Cardiac muscle cell (in vitro differentiated cells and primary cell): ENCODE results near the gene UEVLD. TPM values are rescaled to one million over a fixed set of nuclear protein-coding genes. Genes with fewer than 3 reads are reported as not detected.
A peak's percentile ranks its signal among the peaks of the same experiment; 100 is the strongest.

Experiments used
- DNase-seq, 2 donors: peaks; one replicate each; pipeline versions ENCODE4 v3.0.0 to v3.0.0-alpha.2; 2010 to 2017; ENCODE audit warnings: low read depth in 1 of 2, low spot score in 1 of 2
- H3K27ac ChIP-seq: fragments of 200-600 bp; sonication (generic); 2 replicates; pipeline ENCODE4 v1.5.1; 2016
- H3K27me3 ChIP-seq: fragments of 200-600 bp; sonication (generic); 2 replicates; pipeline ENCODE4 v1.6.0; 2016; ENCODE audit warnings: control low read depth
- H3K36me3 ChIP-seq: fragments of 200-600 bp; sonication (generic); 2 replicates; pipeline ENCODE4 v1.5.1; 2016; ENCODE audit warnings: control low read depth
- H3K4me1 ChIP-seq: fragments of 200-600 bp; sonication (generic); 2 replicates; pipeline ENCODE4 v1.8.1; 2017; ENCODE audit warnings: low read depth, mild to moderate bottlenecking, mixed run types
- H3K4me3 ChIP-seq: fragments of 200-600 bp; sonication (generic); 2 replicates; pipeline ENCODE4 v1.5.1; 2016; ENCODE audit warnings: mild to moderate bottlenecking
- H3K9me3 ChIP-seq: fragments of 200-600 bp; sonication (generic); 2 replicates; pipeline ENCODE4 v1.5.1; 2017; ENCODE audit warnings: low read depth, mild to moderate bottlenecking, control low read depth
- CTCF ChIP-seq: IDR thresholded peaks from 2 replicates; pipeline ENCODE4 v1.5.1; 2012; ENCODE audit warnings: low read depth, mild to moderate bottlenecking, low read length
- polyA plus RNA-seq: library from polyadenylated mRNA; unstranded; fragments of >200 nt; fragmentation: Nextera tagmentation; extraction: Ambion mirVana; gene quantifications from 2 replicates; pipeline ENCODE4 v1.2.1, GENCODE V29; 2016
- total RNA-seq: library from RNA; depleted of rRNA; stranded (reverse); fragments of >200 nt; gene quantifications from 2 replicates; pipeline ENCODE4 v1.2.3, GENCODE V29; 2016

Gene UEVLD
- total and polyA plus RNA-seq, 2 experiments from 2014 or later = 6.3 to 18.6 TPM

- H3K27ac ChIP-seq = no peak overlapping the region
- DNase-seq = no peak
- no peak overlapping the region for H3K4me3 ChIP-seq
- H3K36me3 ChIP-seq = peaks cover 11% of the 10 kb centered on the region
- no peaks in the 10 kb centered on the region for H3K9me3 ChIP-seq
- no peak for TF ChIP-seq CTCF
- H3K27me3 ChIP-seq = no peaks in the 10 kb centered on the region
- no peaks in the 10 kb centered on the region for H3K4me1 ChIP-seq
Observed at GRCh38 chr11:18564149-18564548, 24.4 kb downstream of the UEVLD start.

- DNase-seq = no peak
- Histone ChIP-seq H3K36me3 (peaks cover 9% of the 10 kb centered on the region), H3K4me3 (no peak overlapping the region), H3K9me3 (no peaks in the 10 kb centered on the region), H3K27ac (no peak overlapping the region), H3K4me1 (no peaks in the 10 kb centered on the region), H3K27me3 (no peaks in the 10 kb centered on the region)
- no peak for TF ChIP-seq CTCF
Observed at GRCh38 chr11:18563090-18563730, 25.3 kb downstream of the UEVLD start.

GRCh38 chr11:18548001-18548400 lies 40.5 kb downstream of the UEVLD start:
- Histone ChIP-seq H3K9me3 (no peaks in the 10 kb centered on the region), H3K4me3 (no peak overlapping the region), H3K4me1 (no peaks in the 10 kb centered on the region), H3K36me3 (peaks cover 16% of the 10 kb centered on the region), H3K27ac (no peak overlapping the region), H3K27me3 (no peaks in the 10 kb centered on the region)
- no peak for TF ChIP-seq CTCF
- DNase-seq = no peak

DNA sequence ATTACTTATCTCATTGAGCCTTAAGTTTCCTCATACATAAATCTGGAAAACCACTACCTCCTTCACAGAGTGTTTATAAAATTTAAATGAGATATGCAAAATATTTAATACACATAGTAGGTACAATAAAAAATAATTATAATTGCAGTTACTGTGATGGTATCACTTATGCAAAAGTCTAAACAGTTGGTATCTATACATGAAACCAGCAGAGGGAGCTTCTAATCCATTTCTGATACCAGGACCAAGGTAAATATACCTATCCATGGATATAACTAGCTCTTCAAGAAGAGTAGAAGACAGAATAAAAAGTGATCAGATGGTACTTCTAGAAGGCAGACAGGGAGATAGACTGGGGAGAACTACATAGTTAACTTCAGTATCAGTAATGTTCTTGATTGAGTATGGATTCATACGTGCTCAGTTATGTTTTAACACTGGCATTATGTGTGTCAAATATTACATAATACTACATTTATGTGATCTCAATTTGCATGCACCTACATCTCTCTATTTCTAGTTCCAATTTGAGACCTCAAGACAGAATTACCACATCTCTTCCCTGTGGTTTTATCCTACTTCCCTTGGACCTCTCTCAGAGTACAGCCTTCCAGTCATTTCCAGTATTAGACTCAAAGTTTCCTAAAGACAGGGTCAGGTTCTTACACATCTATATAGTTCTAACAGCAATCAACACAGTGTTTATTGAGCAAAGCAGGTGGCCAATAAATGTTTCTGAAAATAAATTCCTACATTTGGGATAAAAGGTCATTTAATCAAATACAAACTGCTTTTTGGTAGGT lies 48.1 kb downstream of the UEVLD start:
- Histone ChIP-seq H3K36me3 (peaks cover 11% of the 10 kb centered on the region), H3K4me1 (no peaks in the 10 kb centered on the region), H3K27ac (no peak overlapping the region), H3K27me3 (no peaks in the 10 kb centered on the region), H3K9me3 (no peaks in the 10 kb centered on the region), H3K4me3 (no peak overlapping the region)
- peak; percentile 40 for TF ChIP-seq CTCF
- peak; percentile 20 to 27 for DNase-seq

DNA sequence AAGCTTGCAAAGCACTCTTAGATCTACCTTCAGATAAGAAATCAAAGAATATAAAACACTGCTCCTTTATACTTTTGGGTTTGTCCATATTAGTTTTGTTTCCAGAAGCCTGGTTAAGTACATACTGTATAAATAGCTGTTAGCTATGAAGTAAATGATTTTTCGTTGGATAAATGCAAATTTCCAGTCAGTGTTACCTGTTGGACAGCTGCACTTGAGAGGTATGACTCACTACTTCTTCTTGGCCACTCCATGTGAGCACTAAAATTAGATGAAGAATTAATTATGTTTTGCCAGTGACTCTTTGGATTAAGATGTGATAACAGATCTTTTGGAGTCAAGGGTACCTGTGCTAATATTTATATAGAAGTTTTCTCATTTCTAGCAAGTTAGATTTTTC lies 52.3 kb downstream of the UEVLD start:
- no peaks in the 10 kb centered on the region for H3K4me1 ChIP-seq
- no peak for DNase-seq
- H3K36me3 ChIP-seq = peaks cover 7% of the 10 kb centered on the region
- H3K4me3 ChIP-seq = no peak overlapping the region
- no peak overlapping the region for H3K27ac ChIP-seq
- no peaks in the 10 kb centered on the region for H3K27me3 ChIP-seq
- no peak for TF ChIP-seq CTCF
- H3K9me3 ChIP-seq = no peaks in the 10 kb centered on the region
